ENCODE results near the gene ERICH6.

Gene ERICH6

GRCh38 chr3:150663461-150663860, 40.3 kb downstream of the ERICH6 start:
- TF ChIP-seq ZC3H10 (CRISPR knock-in tag; IDR thresholded peaks at IDR 0.05) (no peak), CSDC2 (CRISPR knock-in tag; IDR thresholded peaks at IDR 0.05) (no peak), RARB (CRISPR knock-in tag; IDR thresholded peaks at IDR 0.05) (no peak), CSRNP3 (CRISPR knock-in tag; IDR thresholded peaks at IDR 0.05) (no peak), BACH2 (CRISPR knock-in tag; IDR thresholded peaks at IDR 0.05; ENCODE audit: borderline replicate concordance) (no peak), GLIS3 (CRISPR knock-in tag; IDR thresholded peaks at IDR 0.05) (no peak), ESRRG (CRISPR knock-in tag; IDR thresholded peaks at IDR 0.05) (no peak), PPARA (CRISPR knock-in tag; IDR thresholded peaks at IDR 0.05; ENCODE audit: borderline replicate concordance) (no peak), ZNF8 (CRISPR knock-in tag; IDR thresholded peaks at IDR 0.05) (no peak), ZFP3 (CRISPR knock-in tag; IDR thresholded peaks at IDR 0.05) (no peak)
- no peak for ATAC-seq

GRCh38 chr3:150662410-150663200, 41.1 kb downstream of the ERICH6 start:
- TF ChIP-seq ZNF8 (CRISPR knock-in tag; IDR thresholded peaks at IDR 0.05) (no peak), ARNTL (CRISPR knock-in tag; IDR thresholded peaks at IDR 0.05; ENCODE audit: borderline replicate concordance, low read depth) (no peak), POU6F1 (CRISPR knock-in tag; IDR thresholded peaks at IDR 0.05; ENCODE audit: borderline replicate concordance, low read depth) (no peak), CREB5 (CRISPR knock-in tag; IDR thresholded peaks at IDR 0.05; ENCODE audit: low read depth) (no peak), TOX (CRISPR knock-in tag; IDR thresholded peaks at IDR 0.05; ENCODE audit: borderline replicate concordance) (no peak)
- ATAC-seq: no peak

- TF ChIP-seq ZFP3 (CRISPR knock-in tag; IDR thresholded peaks at IDR 0.05) (no peak), TOX (CRISPR knock-in tag; IDR thresholded peaks at IDR 0.05; ENCODE audit: borderline replicate concordance) (no peak), TCF4 (CRISPR knock-in tag; IDR thresholded peaks at IDR 0.05; ENCODE audit: borderline replicate concordance) (no peak), OSR1 (CRISPR knock-in tag; IDR thresholded peaks at IDR 0.05) (no peak), ISL1 (CRISPR knock-in tag; IDR thresholded peaks at IDR 0.05) (no peak)
- no peak for ATAC-seq
Observed at GRCh38 chr3:150656316-150656715, 47.4 kb downstream of the ERICH6 start.

GRCh38 chr3:150653110-150653561, 50.6 kb downstream of the ERICH6 start:
- ATAC-seq: no peak
- TF ChIP-seq TSHZ2 (CRISPR knock-in tag; IDR thresholded peaks at IDR 0.05) (no peak), PATZ1 (CRISPR knock-in tag; IDR thresholded peaks at IDR 0.05; ENCODE audit: borderline replicate concordance) (no peak), GLIS3 (CRISPR knock-in tag; IDR thresholded peaks at IDR 0.05) (no peak), OSR1 (CRISPR knock-in tag; IDR thresholded peaks at IDR 0.05) (no peak), RARB (CRISPR knock-in tag; IDR thresholded peaks at IDR 0.05) (no peak), TOX (CRISPR knock-in tag; IDR thresholded peaks at IDR 0.05; ENCODE audit: borderline replicate concordance) (no peak), ZNF70 (CRISPR knock-in tag; IDR thresholded peaks at IDR 0.05) (no peak), TCF4 (CRISPR knock-in tag; IDR thresholded peaks at IDR 0.05; ENCODE audit: borderline replicate concordance) (no peak), CREB5 (CRISPR knock-in tag; IDR thresholded peaks at IDR 0.05; ENCODE audit: low read depth) (no peak), BACH2 (CRISPR knock-in tag; IDR thresholded peaks at IDR 0.05; ENCODE audit: borderline replicate concordance) (no peak), ZFP3 (CRISPR knock-in tag; IDR thresholded peaks at IDR 0.05) (no peak), CSDC2 (CRISPR knock-in tag; IDR thresholded peaks at IDR 0.05) (no peak), ISL1 (CRISPR knock-in tag; IDR thresholded peaks at IDR 0.05) (no peak), ARNTL (CRISPR knock-in tag; IDR thresholded peaks at IDR 0.05; ENCODE audit: borderline replicate concordance, low read depth) (no peak), CSRNP3 (CRISPR knock-in tag; IDR thresholded peaks at IDR 0.05) (no peak), ZNF8 (CRISPR knock-in tag; IDR thresholded peaks at IDR 0.05) (no peak), ESRRG (CRISPR knock-in tag; IDR thresholded peaks at IDR 0.05) (no peak), PPARA (CRISPR knock-in tag; IDR thresholded peaks at IDR 0.05; ENCODE audit: borderline replicate concordance) (no peak), ZFP30 (CRISPR knock-in tag; IDR thresholded peaks at IDR 0.05) (no peak)

All from SK-N-SH treated with all-trans-retinoic acid at 6 μM for 48 hours (cell line).